Loucy (cell line): ENCODE data around the gene MYBL2.

ENCODE experiments used
- H2AFZ ChIP-seq: fragments of 200-600 bp; sonication (generic); 2 replicates; pipeline ENCODE4 v1.6.0; 2016; ENCODE audit warnings: antibody characterized with exemption, mild to moderate bottlenecking, low read length, moderate library complexity
- H3F3A ChIP-seq: fragments of 200-600 bp; 2 replicates; pipeline ENCODE4 v1.6.0; 2016; ENCODE audit warnings: antibody characterized with exemption, low read depth, mild to moderate bottlenecking
- H3K27me3 ChIP-seq: fragments of 200-600 bp; sonication (generic); 2 replicates; pipeline ENCODE4 v1.6.1; 2014; ENCODE audit warnings: low read length, mild to moderate bottlenecking; ENCODE audit not compliant: insufficient read depth, poor library complexity, severe bottlenecking
- H3K36me3 ChIP-seq: fragments of 200-600 bp; sonication (generic); 2 replicates; pipeline ENCODE4 v1.6.1; 2016; ENCODE audit warnings: low read length; ENCODE audit not compliant: insufficient read depth
- H3K4me1 ChIP-seq: fragments of 200-600 bp; sonication (generic); 2 replicates; pipeline ENCODE4 v1.5.1; 2014; ENCODE audit warnings: low read length, mild to moderate bottlenecking; ENCODE audit not compliant: insufficient read depth, poor library complexity, severe bottlenecking
- H3K4me2 ChIP-seq: fragments of 200-600 bp; sonication (generic); 2 replicates; pipeline ENCODE4 v1.6.0; 2014; ENCODE audit warnings: antibody characterized with exemption, low read length, low read depth, mild to moderate bottlenecking; ENCODE audit not compliant: poor library complexity, severe bottlenecking
- H3K4me3 ChIP-seq: fragments of 200-600 bp; sonication (generic); 2 replicates; pipeline ENCODE4 v1.5.1; 2014; ENCODE audit warnings: low read length, mild to moderate bottlenecking, mixed read lengths; ENCODE audit not compliant: poor library complexity, severe bottlenecking
- H3K79me2 ChIP-seq: fragments of 200-600 bp; sonication (generic); 2 replicates; pipeline ENCODE4 v1.6.1; 2014; ENCODE audit warnings: low read length; ENCODE audit not compliant: insufficient read depth
- H3K9ac ChIP-seq: fragments of 200-600 bp; sonication (generic); 2 replicates; pipeline ENCODE4 v1.6.0; 2014; ENCODE audit warnings: mild to moderate bottlenecking, low read depth, low read length, moderate library complexity; ENCODE audit not compliant: poor library complexity, severe bottlenecking
- H3K9me2 ChIP-seq: fragments of 200-600 bp; sonication (generic); replicated peaks from 2 replicates; pipeline ENCODE4 v1.6.1; 2016; ENCODE audit warnings: low read depth, low read length, mixed read lengths
- H3K9me3 ChIP-seq: fragments of 200-600 bp; sonication (generic); 2 replicates; pipeline ENCODE4 v1.6.1; 2014; ENCODE audit warnings: mild to moderate bottlenecking, antibody characterized with exemption, low read length, low read depth; ENCODE audit not compliant: insufficient read depth
- H4K20me1 ChIP-seq: fragments of 200-600 bp; sonication (generic); 2 replicates; pipeline ENCODE4 v1.6.0; 2014; ENCODE audit warnings: antibody characterized with exemption, low read length, mild to moderate bottlenecking; ENCODE audit not compliant: insufficient read depth, poor library complexity, severe bottlenecking
- EZH2phosphoT487 ChIP-seq: fragments of 200-600 bp; IDR thresholded peaks from 2 replicates; pipeline ENCODE4 v1.6.1; 2018; ENCODE audit warnings: antibody characterized with exemption, mild to moderate bottlenecking, moderate library complexity, borderline replicate concordance
- TF ChIP-seq, protein P1 (sequence below): fragments of 200-600 bp; sonication (generic); conservative IDR thresholded peaks from 2 replicates; pipeline ENCODE4 v1.5.1; 2014; ENCODE audit warnings: mild to moderate bottlenecking, antibody characterized with exemption, low read length

MYBL2 gene

DNA sequence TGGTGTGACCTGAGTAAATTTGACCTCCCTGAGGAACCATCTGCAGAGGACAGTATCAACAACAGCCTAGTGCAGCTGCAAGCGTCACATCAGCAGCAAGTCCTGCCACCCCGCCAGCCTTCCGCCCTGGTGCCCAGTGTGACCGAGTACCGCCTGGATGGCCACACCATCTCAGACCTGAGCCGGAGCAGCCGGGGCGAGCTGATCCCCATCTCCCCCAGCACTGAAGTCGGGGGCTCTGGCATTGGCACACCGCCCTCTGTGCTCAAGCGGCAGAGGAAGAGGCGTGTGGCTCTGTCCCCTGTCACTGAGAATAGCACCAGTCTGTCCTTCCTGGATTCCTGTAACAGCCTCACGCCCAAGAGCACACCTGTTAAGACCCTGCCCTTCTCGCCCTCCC lies 35.6 kb downstream of the MYBL2 start:
- Histone ChIP-seq H3K9me2 (no peaks in the 10 kb centered on the region), H3K4me2 (no peak overlapping the region), H3K9ac (no peak overlapping the region), H3F3A (no peaks in the 10 kb centered on the region), H3K36me3 (peaks cover 73% of the 10 kb centered on the region; the same call in 1 of the 2 replicates), H2AFZ (no peak overlapping the region), H3K4me1 (no peaks in the 10 kb centered on the region), H3K79me2 (no peaks in the 10 kb centered on the region), H3K27me3 (no peaks in the 10 kb centered on the region), H4K20me1 (no peaks in the 10 kb centered on the region), H3K4me3 (no peak overlapping the region), H3K9me3 (no peaks in the 10 kb centered on the region)
- no peak for TF ChIP-seq EZH2phosphoT487
- TF ChIP-seq, protein P1, sequence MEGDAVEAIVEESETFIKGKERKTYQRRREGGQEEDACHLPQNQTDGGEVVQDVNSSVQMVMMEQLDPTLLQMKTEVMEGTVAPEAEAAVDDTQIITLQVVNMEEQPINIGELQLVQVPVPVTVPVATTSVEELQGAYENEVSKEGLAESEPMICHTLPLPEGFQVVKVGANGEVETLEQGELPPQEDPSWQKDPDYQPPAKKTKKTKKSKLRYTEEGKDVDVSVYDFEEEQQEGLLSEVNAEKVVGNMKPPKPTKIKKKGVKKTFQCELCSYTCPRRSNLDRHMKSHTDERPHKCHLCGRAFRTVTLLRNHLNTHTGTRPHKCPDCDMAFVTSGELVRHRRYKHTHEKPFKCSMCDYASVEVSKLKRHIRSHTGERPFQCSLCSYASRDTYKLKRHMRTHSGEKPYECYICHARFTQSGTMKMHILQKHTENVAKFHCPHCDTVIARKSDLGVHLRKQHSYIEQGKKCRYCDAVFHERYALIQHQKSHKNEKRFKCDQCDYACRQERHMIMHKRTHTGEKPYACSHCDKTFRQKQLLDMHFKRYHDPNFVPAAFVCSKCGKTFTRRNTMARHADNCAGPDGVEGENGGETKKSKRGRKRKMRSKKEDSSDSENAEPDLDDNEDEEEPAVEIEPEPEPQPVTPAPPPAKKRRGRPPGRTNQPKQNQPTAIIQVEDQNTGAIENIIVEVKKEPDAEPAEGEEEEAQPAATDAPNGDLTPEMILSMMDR: no peak

DNA sequence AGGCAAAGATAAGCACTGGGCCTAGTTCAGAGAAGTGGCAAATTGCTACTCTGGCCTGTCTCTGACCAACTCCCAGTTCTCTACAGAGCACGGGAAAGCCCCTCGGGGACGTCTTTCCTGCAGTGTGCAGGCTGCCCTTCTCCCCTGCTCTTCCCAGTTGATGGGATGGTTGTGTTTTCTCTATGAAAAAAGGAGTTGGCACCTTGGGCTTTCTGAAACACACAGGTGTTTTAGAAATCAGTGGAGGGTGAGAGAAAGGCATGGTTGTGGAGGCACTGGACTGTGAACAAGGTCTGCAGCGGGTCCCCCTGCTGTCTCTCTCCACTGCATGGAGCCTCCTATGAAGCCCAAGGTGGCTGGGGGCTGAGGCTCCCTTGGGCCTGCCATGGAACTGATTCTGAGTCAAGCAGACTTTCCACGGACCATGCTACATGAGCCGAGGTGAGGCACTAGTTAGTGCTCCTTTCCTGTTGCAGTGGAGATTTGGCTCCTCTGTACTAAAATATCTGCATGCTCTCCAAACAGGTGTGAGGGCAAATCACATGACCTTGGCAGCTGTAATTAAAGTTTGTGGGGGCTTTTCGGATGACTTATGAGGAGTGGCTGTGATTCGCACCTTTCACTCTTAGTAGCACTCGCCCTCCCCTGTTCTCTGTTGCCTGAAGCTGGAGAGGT lies 43.6 kb downstream of the MYBL2 start:
- Histone ChIP-seq H3K4me1 (no peaks in the 10 kb centered on the region), H2AFZ (no peak overlapping the region), H3K4me3 (no peak overlapping the region), H3K36me3 (peaks cover 88% of the 10 kb centered on the region; the same call in 1 of the 2 replicates), H3K27me3 (no peaks in the 10 kb centered on the region), H4K20me1 (no peaks in the 10 kb centered on the region), H3F3A (no peaks in the 10 kb centered on the region), H3K4me2 (no peak overlapping the region), H3K9me2 (no peaks in the 10 kb centered on the region), H3K79me2 (no peaks in the 10 kb centered on the region), H3K9me3 (no peaks in the 10 kb centered on the region), H3K9ac (no peak overlapping the region)
- no peak for TF ChIP-seq EZH2phosphoT487
- TF ChIP-seq, protein P1: no peak

DNA sequence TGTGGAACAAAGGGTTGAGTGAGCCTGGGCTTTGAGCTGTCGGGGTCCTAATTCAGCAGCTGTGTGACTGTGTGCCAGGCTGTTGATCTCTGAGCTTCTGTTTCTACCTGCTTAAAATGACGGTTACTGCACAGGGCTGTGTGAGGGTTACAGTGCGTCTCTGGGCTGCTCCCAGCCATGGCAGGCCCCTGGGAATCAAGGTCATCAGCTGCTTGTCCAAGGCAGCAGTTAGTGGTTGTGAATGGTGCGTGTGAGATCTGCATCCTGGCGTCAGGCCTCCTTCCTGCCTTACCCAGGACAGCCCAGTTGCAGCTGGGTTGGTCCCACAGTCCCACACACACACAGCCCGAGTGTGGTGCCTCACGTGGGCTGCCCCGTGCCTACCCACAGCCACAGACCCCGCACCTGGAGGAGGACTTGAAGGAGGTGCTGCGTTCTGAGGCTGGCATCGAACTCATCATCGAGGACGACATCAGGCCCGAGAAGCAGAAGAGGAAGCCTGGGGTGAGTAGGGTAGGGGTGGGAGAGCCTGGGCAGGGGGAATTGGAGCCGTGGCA lies 44.3 kb downstream of the MYBL2 start:
- H3K36me3 ChIP-seq: peaks cover 91% of the 10 kb centered on the region; the same call in 1 of the 2 replicates

More for the DNA sequence above, 44.3 kb downstream of the MYBL2 start:
- Histone ChIP-seq H3K9me3 (no peaks in the 10 kb centered on the region), H3K4me3 (no peak overlapping the region), H3K4me1 (no peaks in the 10 kb centered on the region), H3K9me2 (no peaks in the 10 kb centered on the region), H3K4me2 (no peak overlapping the region), H3K27me3 (no peaks in the 10 kb centered on the region), H2AFZ (no peak overlapping the region), H4K20me1 (no peaks in the 10 kb centered on the region), H3K9ac (no peak overlapping the region), H3K79me2 (no peaks in the 10 kb centered on the region), H3F3A (no peaks in the 10 kb centered on the region)
- TF ChIP-seq, protein P1: no peak
- no peak for TF ChIP-seq EZH2phosphoT487
